Mononuclear cell (primary cell): ENCODE data around the gene SCN2B. TPM values are rescaled to one million over a fixed set of nuclear protein-coding genes. Genes with fewer than 3 reads are reported as not detected.

Experiments
- H3K27me3 ChIP-seq: 2 replicates; pipeline ENCODE4 v1.6.0; 2011; ENCODE audit warnings: low read length, control low read depth; ENCODE audit not compliant: insufficient read depth
- H3K4me1 ChIP-seq: 2 replicates; pipeline ENCODE4 v1.5.1; 2011; ENCODE audit warnings: mild to moderate bottlenecking, low read length, control low read depth; ENCODE audit not compliant: insufficient read depth
- H3K4me3 ChIP-seq: 2 replicates; pipeline ENCODE4 v1.5.1; 2011; ENCODE audit warnings: mild to moderate bottlenecking, low read length, moderate library complexity
- H3K9me3 ChIP-seq: 2 replicates; pipeline ENCODE4 v1.5.1; 2011; ENCODE audit warnings: low read depth, mild to moderate bottlenecking, control low read depth, low read length
- total RNA-seq: library from RNA; depleted of rRNA; stranded (reverse); fragments of >200 nt; gene quantifications from one replicate; pipeline ENCODE4 v1.2.3, GENCODE V29; 2012

SCN2B gene
- total RNA-seq, 1 donor, result not detected

GRCh38 chr11:118213201-118213600, 36.8 kb upstream of the SCN2B start:
- Histone ChIP-seq H3K4me3 (no peak overlapping the region), H3K27me3 (no peaks in the 10 kb centered on the region), H3K9me3 (no peaks in the 10 kb centered on the region), H3K4me1 (peaks cover 97% of the 10 kb centered on the region)

- Histone ChIP-seq H3K4me3 (peak overlapping the region; percentile 0), H3K9me3 (no peaks in the 10 kb centered on the region), H3K4me1 (peaks cover 97% of the 10 kb centered on the region), H3K27me3 (no peaks in the 10 kb centered on the region)
Measured at GRCh38 chr11:118212781-118213191, 36.3 kb upstream of the SCN2B start.

GRCh38 chr11:118212131-118212725, 35.8 kb upstream of the SCN2B start:
- H3K4me3 ChIP-seq, result peak overlapping the region; percentile 0
- H3K9me3 ChIP-seq, result no peaks in the 10 kb centered on the region
- peaks cover 97% of the 10 kb centered on the region for H3K4me1 ChIP-seq
- H3K27me3 ChIP-seq, result no peaks in the 10 kb centered on the region

GRCh38 chr11:118211006-118211405, 34.6 kb upstream of the SCN2B start:
- Histone ChIP-seq H3K9me3 (no peaks in the 10 kb centered on the region), H3K4me1 (peaks cover 97% of the 10 kb centered on the region), H3K27me3 (no peaks in the 10 kb centered on the region), H3K4me3 (no peak overlapping the region)

GRCh38 chr11:118210323-118210722, 33.9 kb upstream of the SCN2B start:
- no peaks in the 10 kb centered on the region for H3K27me3 ChIP-seq
- H3K4me1 ChIP-seq, result peaks cover 97% of the 10 kb centered on the region
- no peak overlapping the region for H3K4me3 ChIP-seq
- H3K9me3 ChIP-seq, result no peaks in the 10 kb centered on the region

GRCh38 chr11:118209033-118209432, 32.6 kb upstream of the SCN2B start:
- Histone ChIP-seq H3K4me1 (peaks cover 96% of the 10 kb centered on the region), H3K4me3 (no peak overlapping the region), H3K9me3 (no peaks in the 10 kb centered on the region), H3K27me3 (no peaks in the 10 kb centered on the region)

- no peak overlapping the region for H3K4me3 ChIP-seq
- no peaks in the 10 kb centered on the region for H3K9me3 ChIP-seq
- H3K27me3 ChIP-seq, result no peaks in the 10 kb centered on the region
- H3K4me1 ChIP-seq, result peaks cover 96% of the 10 kb centered on the region
Measured at GRCh38 chr11:118207079-118207478, 30.6 kb upstream of the SCN2B start.

GRCh38 chr11:118206391-118207031, 30.1 kb upstream of the SCN2B start:
- H3K27me3 ChIP-seq, result no peaks in the 10 kb centered on the region
- H3K9me3 ChIP-seq, result no peaks in the 10 kb centered on the region
- no peak overlapping the region for H3K4me3 ChIP-seq
- H3K4me1 ChIP-seq, result peaks cover 96% of the 10 kb centered on the region

GRCh38 chr11:118205606-118206378, 29.4 kb upstream of the SCN2B start:
- H3K4me1 ChIP-seq, result peaks cover 96% of the 10 kb centered on the region
- no peaks in the 10 kb centered on the region for H3K9me3 ChIP-seq
- H3K4me3 ChIP-seq, result no peak overlapping the region
- H3K27me3 ChIP-seq, result no peaks in the 10 kb centered on the region

- no peak overlapping the region for H3K4me3 ChIP-seq
Measured at GRCh38 chr11:118202599-118203422, 26.4 kb upstream of the SCN2B start.

GRCh38 chr11:118201966-118202365, 25.5 kb upstream of the SCN2B start:
- H3K9me3 ChIP-seq, result no peaks in the 10 kb centered on the region
- H3K4me1 ChIP-seq, result peaks cover 78% of the 10 kb centered on the region
- no peaks in the 10 kb centered on the region for H3K27me3 ChIP-seq
- H3K4me3 ChIP-seq, result no peak overlapping the region

More at GRCh38 chr11:118202599-118203422, 26.4 kb upstream of the SCN2B start:
- peaks cover 87% of the 10 kb centered on the region for H3K4me1 ChIP-seq
- no peaks in the 10 kb centered on the region for H3K27me3 ChIP-seq
- no peaks in the 10 kb centered on the region for H3K9me3 ChIP-seq

GRCh38 chr11:118200901-118201680, 24.7 kb upstream of the SCN2B start:
- Histone ChIP-seq H3K4me3 (no peak overlapping the region), H3K4me1 (peaks cover 70% of the 10 kb centered on the region), H3K27me3 (no peaks in the 10 kb centered on the region), H3K9me3 (no peaks in the 10 kb centered on the region)

- Histone ChIP-seq H3K4me3 (no peak overlapping the region), H3K27me3 (no peaks in the 10 kb centered on the region), H3K4me1 (peaks cover 64% of the 10 kb centered on the region), H3K9me3 (no peaks in the 10 kb centered on the region)
Measured at GRCh38 chr11:118200497-118200896, 24.1 kb upstream of the SCN2B start.

GRCh38 chr11:118199135-118199534, 22.7 kb upstream of the SCN2B start:
- H3K4me1 ChIP-seq, result peaks cover 51% of the 10 kb centered on the region
- H3K4me3 ChIP-seq, result no peak overlapping the region
- H3K9me3 ChIP-seq, result no peaks in the 10 kb centered on the region
- H3K27me3 ChIP-seq, result no peaks in the 10 kb centered on the region
